HFFc6 (cell line): ENCODE measurements around the gene BET1L. TPM values are rescaled to one million over a fixed set of nuclear protein-coding genes. Genes with fewer than 3 reads are reported as not detected.

Experiments used
- DNase-seq: peaks from one replicate; pipeline ENCODE4 v3.0.0-alpha.2; 2018
- H3K27ac Mint-ChIP-seq: 2 replicates; pipeline ENCODE4 v1.8.0; 2020; ENCODE audit warnings: mild to moderate bottlenecking, mixed read lengths
- H3K27me3 Mint-ChIP-seq: 2 replicates; pipeline ENCODE4 v1.8.0; 2021; ENCODE audit warnings: mild to moderate bottlenecking, moderate library complexity, mixed read lengths; ENCODE audit not compliant: insufficient read depth
- H3K36me3 Mint-ChIP-seq: 2 replicates; pipeline ENCODE4 v1.8.0; 2021; ENCODE audit warnings: low read depth, mixed read lengths
- H3K4me1 Mint-ChIP-seq: 2 replicates; pipeline ENCODE4 v1.8.0; 2020; ENCODE audit warnings: low read depth, mixed read lengths
- H3K4me3 Mint-ChIP-seq: 2 replicates; pipeline ENCODE4 v1.8.0; 2020; ENCODE audit warnings: mild to moderate bottlenecking, moderate library complexity, mixed read lengths
- H3K9me3 Mint-ChIP-seq: 2 replicates; pipeline ENCODE4 v1.8.0; 2020; ENCODE audit warnings: mild to moderate bottlenecking, mixed read lengths
- total RNA-seq, 6 experiments: library from RNA; stranded (reverse); fragmentation: NEBNext Ultra II Directional; extraction: Animal tissue kit (Norgen Biotek cat#: 25700); gene quantifications; 2 replicates in 1 of 6; 3 replicates in 5 of 6; pipeline ENCODE4 v1.2.3, GENCODE V29; 2021
- TF ChIP-seq, protein P1 (sequence below): fragments of 200-600 bp; sonication (generic); IDR thresholded peaks from 2 replicates; pipeline ENCODE4 v1.5.0; 2021; ENCODE audit warnings: antibody characterized with exemption, mild to moderate bottlenecking

BET1L gene
- total RNA-seq, 6 experiments from 2014 or later, result 63.5 to 76.9 (median 67.2) TPM

DNA sequence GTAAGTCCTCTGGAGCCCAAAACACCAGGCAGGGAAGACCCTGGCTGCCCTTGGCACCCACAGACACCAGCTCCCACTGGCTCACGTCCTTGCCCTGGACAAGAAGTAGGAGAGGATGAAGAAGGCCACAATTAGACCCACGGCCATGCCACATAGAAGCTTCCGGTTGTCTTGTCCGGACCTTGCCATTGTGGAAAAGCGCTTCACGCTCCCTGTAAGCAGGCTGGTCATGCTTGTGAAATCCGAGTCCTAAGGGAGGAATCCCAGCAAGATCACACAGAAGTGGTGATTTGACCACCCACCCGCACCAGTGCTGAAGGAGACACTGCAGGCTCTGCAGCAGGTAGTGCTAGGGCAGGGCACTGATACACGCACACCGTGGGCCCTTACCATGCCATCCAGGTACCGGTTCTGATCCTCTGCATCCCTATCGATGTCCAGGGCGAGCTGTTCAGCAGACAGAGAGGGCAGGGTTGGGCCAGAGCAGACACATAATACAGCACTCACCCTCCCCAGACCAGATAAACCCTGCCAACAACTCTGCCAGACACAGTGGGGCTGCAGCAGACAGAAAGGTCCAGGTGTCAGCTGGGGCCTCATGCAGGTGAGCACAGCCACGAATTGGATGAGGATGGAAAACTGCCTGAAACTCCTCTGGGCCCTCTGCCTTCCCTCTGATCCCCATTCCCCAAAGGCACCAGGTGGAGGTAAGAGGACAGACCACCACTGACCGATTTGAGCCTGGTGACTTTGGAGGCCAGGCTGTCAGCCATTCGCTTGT is 1.8 kb downstream of the BET1L start:
- TF ChIP-seq, protein P1, sequence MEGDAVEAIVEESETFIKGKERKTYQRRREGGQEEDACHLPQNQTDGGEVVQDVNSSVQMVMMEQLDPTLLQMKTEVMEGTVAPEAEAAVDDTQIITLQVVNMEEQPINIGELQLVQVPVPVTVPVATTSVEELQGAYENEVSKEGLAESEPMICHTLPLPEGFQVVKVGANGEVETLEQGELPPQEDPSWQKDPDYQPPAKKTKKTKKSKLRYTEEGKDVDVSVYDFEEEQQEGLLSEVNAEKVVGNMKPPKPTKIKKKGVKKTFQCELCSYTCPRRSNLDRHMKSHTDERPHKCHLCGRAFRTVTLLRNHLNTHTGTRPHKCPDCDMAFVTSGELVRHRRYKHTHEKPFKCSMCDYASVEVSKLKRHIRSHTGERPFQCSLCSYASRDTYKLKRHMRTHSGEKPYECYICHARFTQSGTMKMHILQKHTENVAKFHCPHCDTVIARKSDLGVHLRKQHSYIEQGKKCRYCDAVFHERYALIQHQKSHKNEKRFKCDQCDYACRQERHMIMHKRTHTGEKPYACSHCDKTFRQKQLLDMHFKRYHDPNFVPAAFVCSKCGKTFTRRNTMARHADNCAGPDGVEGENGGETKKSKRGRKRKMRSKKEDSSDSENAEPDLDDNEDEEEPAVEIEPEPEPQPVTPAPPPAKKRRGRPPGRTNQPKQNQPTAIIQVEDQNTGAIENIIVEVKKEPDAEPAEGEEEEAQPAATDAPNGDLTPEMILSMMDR, result no peak
- peak overlapping the region; percentile 100 for H3K4me3 Mint-ChIP-seq
- no peaks in the 10 kb centered on the region for H3K9me3 Mint-ChIP-seq
- peaks cover 11% of the 10 kb centered on the region for H3K27me3 Mint-ChIP-seq
- peaks cover 34% of the 10 kb centered on the region for H3K36me3 Mint-ChIP-seq
- H3K27ac Mint-ChIP-seq, result peak overlapping the region; percentile 33; the same call in 1 of the 2 replicates
- peaks cover 15% of the 10 kb centered on the region for H3K4me1 Mint-ChIP-seq
- no peak for DNase-seq

DNA sequence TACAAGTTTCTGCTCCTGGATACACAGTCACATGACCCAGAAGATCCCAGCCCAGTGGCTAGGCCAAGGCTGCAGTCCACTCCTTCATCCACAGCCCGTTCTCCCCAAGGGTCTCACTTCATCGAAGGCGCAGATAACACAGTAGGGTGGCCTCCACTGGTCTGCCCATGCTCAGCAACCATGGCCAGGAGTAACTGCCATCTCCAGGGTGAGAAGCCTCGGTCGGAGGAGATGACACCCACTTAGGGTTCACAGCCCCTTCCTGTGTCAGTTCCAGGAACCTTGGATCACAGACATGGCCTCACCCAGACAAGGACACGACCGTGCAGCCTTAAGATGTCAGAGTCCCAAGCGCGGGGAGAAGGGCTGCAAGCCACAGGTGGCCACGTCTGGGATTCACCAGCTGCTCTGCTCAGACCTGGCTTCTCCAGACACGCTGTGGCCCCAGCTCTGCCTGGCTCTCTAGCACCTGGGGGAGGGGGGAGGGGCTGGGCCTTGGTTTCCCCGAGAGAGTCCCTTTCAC is 2.6 kb downstream of the BET1L start:
- TF ChIP-seq, protein P1, result no peak
- H3K27ac Mint-ChIP-seq, result peak overlapping the region; percentile 24; the same call in 1 of the 2 replicates
- DNase-seq, result no peak
- no peak overlapping the region for H3K4me3 Mint-ChIP-seq
- peaks cover 11% of the 10 kb centered on the region for H3K27me3 Mint-ChIP-seq
- H3K36me3 Mint-ChIP-seq, result peaks cover 26% of the 10 kb centered on the region
- H3K9me3 Mint-ChIP-seq, result no peaks in the 10 kb centered on the region
- H3K4me1 Mint-ChIP-seq, result peaks cover 7% of the 10 kb centered on the region

DNA sequence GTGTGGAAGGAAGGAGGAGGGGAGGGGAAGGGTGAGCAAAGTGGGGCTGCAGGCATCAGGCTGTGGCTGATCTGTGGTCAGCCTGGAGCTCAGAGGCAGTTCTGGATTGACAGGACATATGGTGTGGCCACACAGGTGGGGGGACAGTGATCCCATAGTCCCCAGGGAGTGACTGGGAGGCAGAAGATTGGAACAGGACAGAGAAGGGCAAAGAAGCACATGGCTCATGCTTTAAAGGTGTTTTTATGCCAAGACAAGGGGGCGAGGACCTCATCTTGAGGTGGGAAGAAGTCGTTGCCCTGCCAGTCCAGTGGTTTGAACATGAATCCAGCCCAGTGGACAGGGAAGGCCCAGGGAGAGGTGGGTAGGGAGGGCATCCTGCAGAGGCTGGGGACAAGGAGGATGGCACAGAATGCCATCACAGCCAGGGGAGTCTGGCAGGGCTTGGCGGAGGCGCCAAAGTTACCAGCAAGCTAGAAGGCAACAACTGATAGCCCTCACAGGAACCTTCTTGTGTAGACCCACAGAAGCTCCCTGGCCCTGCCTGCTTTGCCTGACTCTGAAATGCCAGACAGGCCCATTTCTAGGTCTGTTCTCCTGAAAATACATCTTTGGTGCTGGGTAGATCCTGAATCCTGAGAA is 3.1 kb downstream of the BET1L start:
- Mint-ChIP-seq H3K4me3 (no peak overlapping the region), H3K27me3 (peaks cover 12% of the 10 kb centered on the region), H3K27ac (no peak overlapping the region), H3K4me1 (peaks cover 4% of the 10 kb centered on the region; the same call in 1 of the 2 replicates), H3K36me3 (peaks cover 24% of the 10 kb centered on the region), H3K9me3 (no peaks in the 10 kb centered on the region)
- TF ChIP-seq, protein P1, result no peak
- DNase-seq, result no peak

DNA sequence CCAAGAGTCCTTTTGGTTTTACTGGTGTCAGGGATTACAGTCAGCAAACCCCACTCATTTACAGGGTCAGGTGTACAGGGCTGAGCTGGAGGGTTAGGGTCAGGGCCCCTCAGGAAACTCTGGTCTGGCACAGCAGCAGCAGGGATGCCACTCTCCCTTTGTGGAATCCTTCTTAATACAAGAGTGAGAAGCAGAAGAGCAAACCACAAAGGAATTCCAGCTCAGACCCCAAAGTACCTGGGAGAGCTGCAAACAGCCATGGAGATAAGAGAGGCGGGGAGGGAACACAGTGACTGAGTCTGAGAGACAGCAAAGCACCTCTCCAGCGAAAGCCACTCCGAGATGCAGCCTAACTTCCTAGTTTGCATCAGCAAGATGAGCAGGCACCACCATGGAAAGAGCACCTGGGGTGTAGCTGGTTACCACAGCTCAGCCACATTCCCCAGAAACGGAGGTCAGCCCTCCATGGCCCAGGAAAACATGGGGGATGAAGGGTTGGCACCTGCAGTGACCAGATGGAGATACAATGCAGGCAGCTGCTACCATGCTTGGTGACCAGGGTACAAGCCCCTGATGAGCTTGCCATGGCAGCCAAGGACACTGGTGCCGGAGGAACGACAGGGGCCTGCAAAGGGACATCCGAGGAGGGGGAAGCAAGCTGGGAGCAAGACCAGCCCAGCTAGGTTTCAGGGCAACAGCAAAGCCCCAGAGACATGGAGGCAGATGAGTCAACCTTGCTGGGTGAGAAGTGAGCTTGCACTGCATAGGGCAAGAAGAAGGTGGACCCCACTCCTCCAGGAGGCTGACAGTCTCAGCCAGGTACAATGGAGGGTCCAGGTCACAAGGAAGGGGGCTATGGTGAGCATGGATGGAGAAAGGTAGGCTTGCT is 3.9 kb downstream of the BET1L start:
- DNase-seq, result no peak
- Mint-ChIP-seq H3K4me1 (peaks cover 4% of the 10 kb centered on the region; the same call in 1 of the 2 replicates), H3K27ac (no peak overlapping the region), H3K27me3 (peaks cover 10% of the 10 kb centered on the region), H3K4me3 (no peak overlapping the region), H3K36me3 (peaks cover 24% of the 10 kb centered on the region), H3K9me3 (no peaks in the 10 kb centered on the region)
- TF ChIP-seq, protein P1, result no peak

DNA sequence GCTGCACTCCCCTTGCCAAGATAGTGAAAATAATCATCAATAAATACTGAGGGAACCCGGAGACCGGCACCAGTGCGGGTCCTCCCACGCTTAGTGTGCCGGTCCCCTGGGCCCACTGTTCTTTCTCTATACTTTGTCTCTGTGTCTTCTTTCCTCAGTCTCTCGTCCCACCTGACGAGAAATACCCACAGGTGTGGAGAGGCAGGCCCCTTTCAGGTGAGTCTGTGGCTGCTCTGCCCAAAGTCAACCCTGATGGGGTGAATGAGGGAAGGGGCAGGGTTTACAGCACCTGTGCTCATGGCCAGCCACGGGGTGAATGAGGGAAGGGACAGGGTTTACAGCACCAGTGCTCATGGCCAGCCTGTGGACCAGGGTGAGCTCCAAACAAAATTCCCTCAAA is 4.7 kb downstream of the BET1L start:
- Mint-ChIP-seq H3K36me3 (peaks cover 24% of the 10 kb centered on the region), H3K27me3 (peaks cover 8% of the 10 kb centered on the region), H3K27ac (no peak overlapping the region), H3K4me1 (peaks cover 4% of the 10 kb centered on the region; the same call in 1 of the 2 replicates), H3K9me3 (no peaks in the 10 kb centered on the region), H3K4me3 (no peak overlapping the region)
- no peak for DNase-seq
- TF ChIP-seq, protein P1, result no peak
